Endothelial cell (in vitro differentiated cells): ENCODE measurements around the gene GRAMD4. TPM values are rescaled to one million over a fixed set of nuclear protein-coding genes. Genes with fewer than 3 reads are reported as not detected.
"Not testable (repeated sequence)": the region's sequence is repeated elsewhere in the genome, so short reads cannot be mapped to it uniquely, and the experiment has no call there.

ENCODE experiments used
- DNase-seq: peaks from one replicate; pipeline ENCODE4 v3.0.0; 2021; ENCODE audit warnings: low spot score
- H3K27ac Mint-ChIP-seq: one replicate; pipeline ENCODE4 v1.8.0; 2021; ENCODE audit warnings: mixed read lengths, inconsistent platforms; ENCODE audit not compliant: unreplicated experiment
- H3K27me3 Mint-ChIP-seq: one replicate; pipeline ENCODE4 v1.8.0; 2021; ENCODE audit warnings: mild to moderate bottlenecking, moderate library complexity, mixed read lengths, inconsistent platforms; ENCODE audit not compliant: unreplicated experiment
- H3K36me3 Mint-ChIP-seq: one replicate; pipeline ENCODE4 v1.8.0; 2021; ENCODE audit warnings: mild to moderate bottlenecking, low read depth, mixed read lengths, inconsistent platforms; ENCODE audit not compliant: unreplicated experiment
- H3K4me1 Mint-ChIP-seq: one replicate; pipeline ENCODE4 v1.8.0; 2021; ENCODE audit warnings: mild to moderate bottlenecking, mixed read lengths, inconsistent platforms; ENCODE audit not compliant: unreplicated experiment
- H3K4me3 Mint-ChIP-seq: one replicate; pipeline ENCODE4 v1.8.0; 2021; ENCODE audit warnings: mild to moderate bottlenecking, mixed read lengths, inconsistent platforms; ENCODE audit not compliant: unreplicated experiment
- H3K9me3 Mint-ChIP-seq: one replicate; pipeline ENCODE4 v1.8.0; 2021; ENCODE audit warnings: mixed read lengths, inconsistent platforms; ENCODE audit not compliant: unreplicated experiment
- CTCF ChIP-seq: fragments of 200-600 bp; sonication (generic); IDR thresholded peaks from one replicate; pipeline ENCODE4 v1.5.0; 2021; ENCODE audit warnings: antibody characterized with exemption; ENCODE audit not compliant: unreplicated experiment
- total RNA-seq: library from RNA; stranded (reverse); fragmentation: NEBNext Ultra II Directional; extraction: Animal tissue kit (Norgen Biotek cat#: 25700); gene quantifications from one replicate; pipeline ENCODE4 v1.2.1, GENCODE V29; 2021; ENCODE audit not compliant: unreplicated experiment

Gene GRAMD4
- total RNA-seq, 1 donor from 2014 or later, result 42.7 TPM

GRCh38 chr22:46634011-46634699 is 14.0 kb downstream of the GRAMD4 start:
- H3K4me3 Mint-ChIP-seq, result no peak overlapping the region
- H3K27me3 Mint-ChIP-seq, result peaks cover 7% of the 10 kb centered on the region

GRCh38 chr22:46634973-46635685 is 14.9 kb downstream of the GRAMD4 start:
- H3K4me1 Mint-ChIP-seq, H3K36me3 Mint-ChIP-seq, H3K4me3 Mint-ChIP-seq, H3K27ac Mint-ChIP-seq, H3K27me3 Mint-ChIP-seq, H3K9me3 Mint-ChIP-seq: not testable (repeated sequence)
- DNase-seq, result peak; percentile 53

More at GRCh38 chr22:46634011-46634699, 14.0 kb downstream of the GRAMD4 start:
- no peak for TF ChIP-seq CTCF
- peaks cover 4% of the 10 kb centered on the region for H3K4me1 Mint-ChIP-seq
- no peak overlapping the region for H3K27ac Mint-ChIP-seq
- no peak for DNase-seq
- no peaks in the 10 kb centered on the region for H3K9me3 Mint-ChIP-seq
- H3K36me3 Mint-ChIP-seq, result peaks cover 4% of the 10 kb centered on the region

GRCh38 chr22:46635756-46636155 is 15.6 kb downstream of the GRAMD4 start:
- Mint-ChIP-seq H3K27ac (no peak overlapping the region), H3K9me3 (no peaks in the 10 kb centered on the region), H3K4me3 (no peak overlapping the region), H3K27me3 (peaks cover 5% of the 10 kb centered on the region), H3K36me3 (peaks cover 5% of the 10 kb centered on the region), H3K4me1 (peaks cover 4% of the 10 kb centered on the region)
- TF ChIP-seq CTCF, result no peak
- DNase-seq, result no peak

GRCh38 chr22:46636221-46637002 is 16.2 kb downstream of the GRAMD4 start:
- H3K27ac Mint-ChIP-seq, result no peak overlapping the region
- no peak for DNase-seq
- H3K36me3 Mint-ChIP-seq, result peaks cover 5% of the 10 kb centered on the region
- no peak overlapping the region for H3K4me3 Mint-ChIP-seq
- TF ChIP-seq CTCF, result no peak
- H3K4me1 Mint-ChIP-seq, result peaks cover 9% of the 10 kb centered on the region
- H3K9me3 Mint-ChIP-seq, result no peaks in the 10 kb centered on the region
- peaks cover 7% of the 10 kb centered on the region for H3K27me3 Mint-ChIP-seq

- no peak for DNase-seq
- Mint-ChIP-seq H3K9me3 (no peaks in the 10 kb centered on the region), H3K4me3 (no peak overlapping the region), H3K4me1 (peaks cover 14% of the 10 kb centered on the region), H3K27me3 (peaks cover 5% of the 10 kb centered on the region), H3K36me3 (peaks cover 8% of the 10 kb centered on the region), H3K27ac (no peak overlapping the region)
- no peak for TF ChIP-seq CTCF
Measured at GRCh38 chr22:46637711-46638600, 17.8 kb downstream of the GRAMD4 start.
